Stimulated activated CD8-positive, alpha-beta memory T cell treated with anti-CD3 and anti-CD28 coated beads, Interleukin-7, amount 100 ng/mL, for 24 hours (primary cell): Measurements from ENCODE around the gene OR5H14.

ENCODE experiments used
- DNase-seq: peaks from one replicate; pipeline ENCODE4 v3.0.0-alpha.2; 2020; ENCODE audit warnings: low read depth

The OR5H14 gene

DNA sequence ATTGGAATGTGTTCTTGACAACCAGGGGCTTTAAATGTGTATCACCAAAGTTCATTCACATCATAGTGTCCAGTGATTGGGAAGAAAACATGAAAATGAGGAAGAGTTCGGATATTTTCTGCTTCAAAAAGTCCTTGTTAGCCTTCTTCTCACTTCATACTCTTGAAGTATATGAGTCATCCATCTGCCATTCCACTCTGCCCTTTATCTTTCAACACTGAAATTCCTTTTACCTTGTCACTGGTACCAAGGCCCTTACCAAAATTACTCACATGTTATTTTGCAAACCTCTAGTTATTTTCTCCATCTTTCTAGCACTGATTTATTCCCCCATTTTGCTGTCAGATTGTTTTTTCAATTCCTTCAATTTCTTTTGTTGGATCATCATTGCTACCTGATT is 51.7 kb downstream of the OR5H14 start:
- no peak for DNase-seq
